HG02840 (cell line): ENCODE data around the gene UBR3.
"Not testable (repeated sequence)": the region's sequence is repeated elsewhere in the genome, so short reads cannot be mapped to it uniquely, and the experiment has no call there.

Source experiments
- ATAC-seq: cut with Tn5 transposase; IDR thresholded peaks from one replicate; pipeline ENCODE4 v1.9.1; 2021; ENCODE audit warnings: mild to moderate bottlenecking, moderate library complexity, moderate number of reproducible peaks; ENCODE audit not compliant: unreplicated experiment, low FRiP score

The UBR3 gene

GRCh38 chr2:169822785-169823392, 4.4 kb upstream of the UBR3 start:
- no peak for ATAC-seq

- ATAC-seq = peak; percentile 2
Observed at GRCh38 chr2:169823996-169824372, 3.3 kb upstream of the UBR3 start.

- peak; percentile 58 for ATAC-seq
Observed at GRCh38 chr2:169824373-169825333, 2.6 kb upstream of the UBR3 start, which contains the start of gene METTL5. Gene METTL5 (minus strand): TSS chr2:169824905. CDS start chr2:169824597, 308 bp downstream.

GRCh38 chr2:169828141-169828811, 1.0 kb downstream of the UBR3 start:
- ATAC-seq = peak; percentile 2

GRCh38 chr2:169834401-169834800, 7.1 kb downstream of the UBR3 start:
- ATAC-seq = no peak

- no peak for ATAC-seq
Observed at GRCh38 chr2:169838743-169839489, 11.7 kb downstream of the UBR3 start.

GRCh38 chr2:169839954-169840746, 12.9 kb downstream of the UBR3 start:
- ATAC-seq = no peak

- ATAC-seq = no peak
Observed at GRCh38 chr2:169840747-169841142, 13.5 kb downstream of the UBR3 start.

- ATAC-seq = not testable (repeated sequence)
Observed at GRCh38 chr2:169841625-169842024, 14.4 kb downstream of the UBR3 start.

GRCh38 chr2:169845016-169845415, 17.8 kb downstream of the UBR3 start:
- no peak for ATAC-seq

- ATAC-seq = not testable (repeated sequence)
Observed at GRCh38 chr2:169848959-169849693, 21.9 kb downstream of the UBR3 start.

GRCh38 chr2:169849710-169850109, 22.5 kb downstream of the UBR3 start:
- ATAC-seq = no peak

GRCh38 chr2:169853041-169853668, 25.9 kb downstream of the UBR3 start:
- ATAC-seq = no peak

- ATAC-seq = not testable (repeated sequence)
Observed at GRCh38 chr2:169855281-169856258, 28.3 kb downstream of the UBR3 start.

- no peak for ATAC-seq
Observed at GRCh38 chr2:169859423-169859822, 32.2 kb downstream of the UBR3 start.

- no peak for ATAC-seq
Observed at GRCh38 chr2:169860149-169860548, 32.9 kb downstream of the UBR3 start.

- no peak for ATAC-seq
Observed at GRCh38 chr2:169862816-169863215, 35.6 kb downstream of the UBR3 start.
